Prostate gland (tissue), 2 donors: Measurements from ENCODE around the gene MRTFB. TPM values are rescaled to one million over a fixed set of nuclear protein-coding genes. Genes with fewer than 3 reads are reported as not detected.

Experiments used
- DNase-seq: peaks from one replicate; pipeline ENCODE4 v3.0.0-alpha.2; 2019; ENCODE audit warnings: low spot score
- H3K27ac ChIP-seq, 2 donors: fragments of 200-600 bp; sonication (generic); 2 replicates each; pipeline ENCODE4 v1.5.1; 2017 to 2019
- H3K27me3 ChIP-seq: fragments of 200-600 bp; sonication (generic); replicated peaks from 2 replicates; pipeline ENCODE4 v1.5.1; 2019; ENCODE audit not compliant: insufficient read depth
- H3K36me3 ChIP-seq, 2 donors: fragments of 200-600 bp; sonication (generic); 1 replicate in 1 of 2; 2 replicates in 1 of 2; pipeline versions ENCODE4 v1.5.1 to v1.8.1; 2017 to 2019
- H3K4me1 ChIP-seq: fragments of 200-600 bp; sonication (generic); replicated peaks from 2 replicates; pipeline ENCODE4 v1.5.1; 2019
- H3K4me3 ChIP-seq, 2 donors: fragments of 200-600 bp; sonication (generic); 2 replicates each; pipeline ENCODE4 v1.5.1; 2017 to 2019
- H3K9me3 ChIP-seq: fragments of 200-600 bp; sonication (generic); 2 replicates; pipeline ENCODE4 v1.5.1; 2017
- CTCF ChIP-seq, 4 experiments: fragments of 200-600 bp in 2 of 4; fragments of 450-650 bp in 2 of 4; sonication (generic) in 2 of 4; IDR thresholded peaks; 1 replicate in 3 of 4; 2 replicates in 1 of 4; pipeline ENCODE4 v1.5.1; 2016 to 2019; ENCODE audit warnings: antibody characterized with exemption in 4 of 4, mild to moderate bottlenecking in 2 of 4, moderate library complexity in 2 of 4
- POLR2A ChIP-seq: fragments of 450-650 bp; IDR thresholded peaks from one replicate; pipeline ENCODE4 v1.6.1; 2016; ENCODE audit warnings: antibody characterized with exemption, mild to moderate bottlenecking
- POLR2AphosphoS5 ChIP-seq: sonication (generic); formaldehyde crosslinking; IDR thresholded peaks from one replicate; pipeline ENCODE4 v1.6.1; 2017; ENCODE audit warnings: antibody characterized with exemption
- WGBS: methylation state at CpG from one replicate; pipeline ENCODE4 v1.1.5; 2018; 5-methylcytosine and 5-hydroxymethylcytosine counted together
- intact Hi-C: fragments of 100-400 bp; cut with DNase I; formaldehyde crosslinking; loops from one replicate; pipeline ENCODE4 v1.14.2; 2022
- total RNA-seq, 2 donors: library from RNA; depleted of rRNA; stranded (reverse); fragments of >200 nt; gene quantifications; one replicate each; pipeline ENCODE4 v1.1.0, GENCODE V29; 2016

The MRTFB gene
- total RNA-seq, 2 donors from 2014 or later = 46.5 to 102 TPM

- TF ChIP-seq POLR2AphosphoS5 (no peak), CTCF (IDR thresholded peaks at IDR 0.05) (no peak)
- Histone ChIP-seq H3K9me3 (no peaks in the 10 kb centered on the region), H3K4me3 (no peak overlapping the region), H3K36me3 (no peaks in the 10 kb centered on the region), H3K27ac (no peak overlapping the region), H3K4me1 (no peaks in the 10 kb centered on the region), H3K27me3 (no peaks in the 10 kb centered on the region)
- DNase-seq = no peak
- 34% methylated on average over 10 of the region's 10 CpGs for WGBS
- intact Hi-C loops = no loop called here
Measured at GRCh38 chr16:14050291-14051027, 20.7 kb upstream of the MRTFB start.

GRCh38 chr16:14051103-14051729 is 19.9 kb upstream of the MRTFB start:
- intact Hi-C loops = no loop called here
- no peak for DNase-seq

GRCh38 chr16:14056970-14057369 is 14.1 kb upstream of the MRTFB start:
- WGBS = 47% methylated on average over 5 of the region's 5 CpGs
- H3K9me3 ChIP-seq = no peaks in the 10 kb centered on the region
- intact Hi-C loops = no loop called here
- no peak for DNase-seq
- H3K4me1 ChIP-seq = no peaks in the 10 kb centered on the region
- H3K4me3 ChIP-seq = no peak overlapping the region
- TF ChIP-seq POLR2A (no peak), POLR2AphosphoS5 (no peak), CTCF (IDR thresholded peaks at IDR 0.05) (no peak)
- H3K27me3 ChIP-seq = no peaks in the 10 kb centered on the region
- no peaks in the 10 kb centered on the region for H3K36me3 ChIP-seq
- H3K27ac ChIP-seq = peak overlapping the region in 1 of 2 donors; percentile 27

More at GRCh38 chr16:14051103-14051729, 19.9 kb upstream of the MRTFB start:
- no peaks in the 10 kb centered on the region for H3K4me1 ChIP-seq
- no peaks in the 10 kb centered on the region for H3K27me3 ChIP-seq
- WGBS = 93% methylated on average over 5 of the region's 5 CpGs
- no peak overlapping the region for H3K27ac ChIP-seq
- TF ChIP-seq POLR2A (no peak), POLR2AphosphoS5 (no peak), CTCF (IDR thresholded peaks at IDR 0.05) (no peak)
- no peak overlapping the region for H3K4me3 ChIP-seq
- no peaks in the 10 kb centered on the region for H3K36me3 ChIP-seq
- no peaks in the 10 kb centered on the region for H3K9me3 ChIP-seq

- no peaks in the 10 kb centered on the region for H3K27me3 ChIP-seq
- no peaks in the 10 kb centered on the region for H3K9me3 ChIP-seq
- intact Hi-C loops = no loop called here
- no peak for DNase-seq
- WGBS = 83% methylated on average over 10 of the region's 10 CpGs
- H3K4me1 ChIP-seq = no peaks in the 10 kb centered on the region
- H3K4me3 ChIP-seq = no peak overlapping the region
- peak overlapping the region in 1 of 2 donors; percentile 27 for H3K27ac ChIP-seq
- no peaks in the 10 kb centered on the region for H3K36me3 ChIP-seq
- TF ChIP-seq POLR2AphosphoS5 = no peak
- TF ChIP-seq POLR2A = no peak
Measured at GRCh38 chr16:14057878-14058382, 13.2 kb upstream of the MRTFB start.

GRCh38 chr16:14061732-14062259 is 9.3 kb upstream of the MRTFB start:
- WGBS = 96% methylated on average over 1 of the region's 1 CpG
- no peaks in the 10 kb centered on the region for H3K9me3 ChIP-seq
- no peak overlapping the region for H3K27ac ChIP-seq
- TF ChIP-seq POLR2AphosphoS5 (no peak), POLR2A (no peak), CTCF (IDR thresholded peaks at IDR 0.05) (no peak)
- no peaks in the 10 kb centered on the region for H3K4me1 ChIP-seq
- H3K36me3 ChIP-seq = no peaks in the 10 kb centered on the region
- no peak for DNase-seq
- H3K27me3 ChIP-seq = no peaks in the 10 kb centered on the region
- no peak overlapping the region for H3K4me3 ChIP-seq
- intact Hi-C loops = no loop called here
